Retina (tissue), 1 donor: ENCODE measurements around the gene FAM83F.

Source experiments
- DNase-seq: peaks from one replicate; pipeline ENCODE4 v3.0.0-alpha.2; 2016

The FAM83F gene

GRCh38 chr22:40039482-40040115, 44.8 kb downstream of the FAM83F start:
- no peak for DNase-seq

- no peak for DNase-seq
These were observed 46.2 kb downstream of the FAM83F start for GRCh38 chr22:40040927-40041326.

GRCh38 chr22:40041366-40042137, 46.8 kb downstream of the FAM83F start:
- DNase-seq, result no peak

- no peak for DNase-seq
These were observed 47.6 kb downstream of the FAM83F start for GRCh38 chr22:40042312-40042711.

GRCh38 chr22:40043081-40043480, 48.3 kb downstream of the FAM83F start:
- DNase-seq, result no peak

- DNase-seq, result no peak
These were observed 49.0 kb downstream of the FAM83F start for GRCh38 chr22:40043793-40044101.

- peak; percentile 100 for DNase-seq
These were observed 49.5 kb downstream of the FAM83F start for GRCh38 chr22:40044102-40044869.

- peak; percentile 71 for DNase-seq
These were observed 50.4 kb downstream of the FAM83F start for GRCh38 chr22:40044870-40045834.

- DNase-seq, result no peak
These were observed 51.4 kb downstream of the FAM83F start for GRCh38 chr22:40046126-40046525.

GRCh38 chr22:40050258-40050657, 55.5 kb downstream of the FAM83F start:
- DNase-seq, result no peak

GRCh38 chr22:40051322-40051721, 56.6 kb downstream of the FAM83F start:
- no peak for DNase-seq

GRCh38 chr22:40053460-40053859, 58.7 kb downstream of the FAM83F start:
- no peak for DNase-seq

GRCh38 chr22:40054486-40054885, 59.7 kb downstream of the FAM83F start:
- no peak for DNase-seq

GRCh38 chr22:40055143-40055883, 60.6 kb downstream of the FAM83F start:
- DNase-seq, result no peak

GRCh38 chr22:40056154-40056553, 61.4 kb downstream of the FAM83F start:
- no peak for DNase-seq

GRCh38 chr22:40056559-40056958, 61.8 kb downstream of the FAM83F start:
- no peak for DNase-seq

- DNase-seq, result no peak
These were observed 62.9 kb downstream of the FAM83F start for GRCh38 chr22:40057652-40058051.

GRCh38 chr22:40058265-40058664, 63.5 kb downstream of the FAM83F start:
- DNase-seq, result no peak

- DNase-seq, result no peak
These were observed 71.2 kb downstream of the FAM83F start for GRCh38 chr22:40065981-40066380.

- no peak for DNase-seq
These were observed 72.9 kb downstream of the FAM83F start for GRCh38 chr22:40067639-40068038.

GRCh38 chr22:40070701-40071100, 75.9 kb downstream of the FAM83F start:
- DNase-seq, result no peak

- DNase-seq, result no peak
These were observed 77.0 kb downstream of the FAM83F start for GRCh38 chr22:40071720-40072119.
